ENCODE data around the gene ATP8A2. TPM values are rescaled to one million over a fixed set of nuclear protein-coding genes. Genes with fewer than 3 reads are reported as not detected.

ATP8A2 gene
- total RNA-seq, 3 donors from 2014 or later, result under 0.01 to 1.0 (median under 0.01) TPM

DNA sequence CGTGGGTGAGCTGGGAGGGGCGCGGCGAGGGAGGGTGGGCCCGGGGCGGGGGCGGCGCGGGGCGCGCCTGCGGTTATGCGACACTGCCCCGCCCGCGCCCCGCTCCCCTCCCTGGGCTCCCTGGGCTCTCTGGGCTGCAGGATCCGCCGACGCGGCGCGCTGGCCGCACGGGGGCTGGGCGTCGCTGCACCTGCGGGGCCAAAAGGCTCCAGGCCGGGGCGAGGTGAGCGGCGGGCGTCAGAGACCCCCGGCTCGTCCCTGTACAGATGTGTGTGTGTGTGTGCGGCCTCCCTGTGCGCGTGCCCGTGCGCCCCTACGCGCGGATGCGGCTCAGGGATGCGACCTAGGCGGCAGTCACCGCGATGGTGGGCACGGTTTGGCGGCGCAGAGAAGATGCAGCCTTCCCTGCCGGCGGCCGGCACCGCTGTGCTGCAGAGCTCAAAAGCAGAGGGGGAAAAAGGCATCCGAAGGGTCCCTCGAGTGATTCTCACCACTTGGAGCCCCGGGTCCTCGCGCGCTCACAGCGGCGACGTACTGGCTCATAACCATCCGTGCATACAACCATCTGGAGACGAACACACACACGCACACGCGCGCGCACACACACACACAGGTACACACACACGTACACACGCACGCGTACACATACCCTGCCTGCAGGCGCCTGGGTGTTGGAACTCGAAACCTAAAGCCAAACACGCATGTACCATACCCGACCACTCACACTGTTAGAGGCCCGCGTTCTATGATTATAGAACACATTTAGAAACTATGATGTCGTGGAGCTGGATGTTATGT is 709 bp downstream of the ATP8A2 start:
- H3K4me1 ChIP-seq, result no peaks in the 10 kb centered on the region
- no peaks in the 10 kb centered on the region for H3K36me3 ChIP-seq
- no peak for TF ChIP-seq POLR2A (IDR thresholded peaks at IDR 0.05)
- TF ChIP-seq, protein P1, sequence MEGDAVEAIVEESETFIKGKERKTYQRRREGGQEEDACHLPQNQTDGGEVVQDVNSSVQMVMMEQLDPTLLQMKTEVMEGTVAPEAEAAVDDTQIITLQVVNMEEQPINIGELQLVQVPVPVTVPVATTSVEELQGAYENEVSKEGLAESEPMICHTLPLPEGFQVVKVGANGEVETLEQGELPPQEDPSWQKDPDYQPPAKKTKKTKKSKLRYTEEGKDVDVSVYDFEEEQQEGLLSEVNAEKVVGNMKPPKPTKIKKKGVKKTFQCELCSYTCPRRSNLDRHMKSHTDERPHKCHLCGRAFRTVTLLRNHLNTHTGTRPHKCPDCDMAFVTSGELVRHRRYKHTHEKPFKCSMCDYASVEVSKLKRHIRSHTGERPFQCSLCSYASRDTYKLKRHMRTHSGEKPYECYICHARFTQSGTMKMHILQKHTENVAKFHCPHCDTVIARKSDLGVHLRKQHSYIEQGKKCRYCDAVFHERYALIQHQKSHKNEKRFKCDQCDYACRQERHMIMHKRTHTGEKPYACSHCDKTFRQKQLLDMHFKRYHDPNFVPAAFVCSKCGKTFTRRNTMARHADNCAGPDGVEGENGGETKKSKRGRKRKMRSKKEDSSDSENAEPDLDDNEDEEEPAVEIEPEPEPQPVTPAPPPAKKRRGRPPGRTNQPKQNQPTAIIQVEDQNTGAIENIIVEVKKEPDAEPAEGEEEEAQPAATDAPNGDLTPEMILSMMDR (IDR thresholded peaks at IDR 0.05), result no peak
- no peak for TF ChIP-seq POLR2AphosphoS5 (IDR thresholded peaks at IDR 0.05)
- DNase-seq (ENCODE audit: low spot score in 2 of 2), result no peak
- intact Hi-C loops (cut with DNase I; ENCODE audit: low total_unique reads), result no loop called here
- H3K4me3 ChIP-seq, result peak overlapping the region; percentile 12 to 59 (median 45)
- no peak overlapping the region for H3K27ac ChIP-seq
- H3K9me3 ChIP-seq, result no peaks in the 10 kb centered on the region
- peaks cover 0 to 48% of the 10 kb centered on the region in 2 donors for H3K27me3 ChIP-seq

DNA sequence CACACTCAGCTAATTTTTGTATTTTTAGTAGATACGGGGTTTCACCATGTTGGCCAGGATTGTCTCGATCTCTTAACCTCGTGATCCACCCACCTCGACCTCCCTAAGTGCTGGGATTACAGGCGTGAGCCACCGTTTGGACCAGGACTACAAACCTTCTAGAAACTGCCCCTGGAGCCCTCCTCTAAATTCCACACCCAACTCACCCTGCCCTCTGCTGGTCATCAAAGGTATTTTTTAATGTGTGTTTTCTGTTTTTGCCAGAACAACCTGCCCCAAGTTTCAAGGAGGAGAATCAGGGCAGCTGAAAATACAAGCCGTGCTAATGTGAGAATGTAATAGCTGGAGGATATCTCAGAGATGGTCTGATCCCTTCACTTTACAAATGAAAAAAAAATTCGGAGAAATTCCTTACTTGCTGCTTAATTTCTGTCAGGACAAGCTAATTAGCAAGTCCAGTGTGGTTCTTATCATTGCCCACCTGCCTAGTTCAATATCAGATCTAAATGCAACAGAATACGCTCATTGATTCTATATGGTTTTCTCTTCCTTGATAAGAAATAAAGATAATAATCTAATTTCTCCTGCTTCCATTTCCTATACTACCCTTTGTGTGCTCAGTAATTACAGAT is 4.1 kb downstream of the ATP8A2 start:
- Histone ChIP-seq H3K27me3 (peaks cover 0 to 33% of the 10 kb centered on the region in 2 donors), H3K4me1 (no peaks in the 10 kb centered on the region), H3K27ac (no peak overlapping the region), H3K36me3 (no peaks in the 10 kb centered on the region), H3K9me3 (no peaks in the 10 kb centered on the region), H3K4me3 (no peak overlapping the region)
- intact Hi-C loops (cut with DNase I; ENCODE audit: low total_unique reads), result no loop called here
- TF ChIP-seq POLR2A (IDR thresholded peaks at IDR 0.05), result no peak
- TF ChIP-seq, protein P1 (IDR thresholded peaks at IDR 0.05), result peak; percentile 39 to 53 (median 43)
- no peak for TF ChIP-seq POLR2AphosphoS5 (IDR thresholded peaks at IDR 0.05)
- DNase-seq (ENCODE audit: low spot score in 2 of 2), result no peak

DNA sequence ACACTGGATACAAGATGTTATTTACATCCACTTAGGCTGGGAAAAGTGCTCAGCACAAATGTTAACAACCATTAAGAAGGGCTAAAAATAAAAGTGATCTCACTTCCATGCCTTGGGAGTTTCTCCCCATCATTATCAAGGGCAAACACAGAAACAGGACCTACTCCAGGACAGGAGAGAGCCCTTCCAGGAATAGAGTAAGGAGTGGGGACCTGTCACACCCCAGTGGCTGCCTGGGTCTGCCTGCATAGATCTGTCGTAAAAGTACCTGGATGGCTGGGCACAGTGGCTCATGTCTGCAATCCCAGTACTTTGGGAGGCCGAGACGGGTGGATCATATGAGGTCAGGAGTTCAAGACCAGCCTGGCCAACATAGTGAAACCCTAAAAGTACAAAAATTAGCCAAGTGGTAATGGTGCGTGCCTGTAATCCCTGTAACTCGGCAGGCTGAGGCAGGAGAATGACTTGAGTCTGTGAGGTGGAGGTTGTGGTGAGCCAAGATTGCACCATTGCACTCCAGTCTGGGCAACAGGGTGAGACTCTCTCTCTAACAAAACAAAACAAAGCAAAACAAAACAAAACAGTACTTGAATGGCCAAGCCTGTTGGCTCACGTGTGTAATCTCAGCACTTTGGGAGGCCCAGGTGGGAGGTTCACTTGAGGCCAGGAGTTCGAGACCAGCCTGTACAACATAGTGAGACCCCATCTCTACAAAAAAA is 5.6 kb downstream of the ATP8A2 start:
- Histone ChIP-seq H3K36me3 (no peaks in the 10 kb centered on the region), H3K4me3 (no peak overlapping the region), H3K4me1 (no peaks in the 10 kb centered on the region), H3K27me3 (peaks cover 0 to 21% of the 10 kb centered on the region in 2 donors), H3K27ac (no peak overlapping the region), H3K9me3 (no peaks in the 10 kb centered on the region)
- DNase-seq (ENCODE audit: low spot score in 2 of 2), result no peak
- TF ChIP-seq POLR2AphosphoS5 (IDR thresholded peaks at IDR 0.05), result no peak
- intact Hi-C loops (cut with DNase I; ENCODE audit: low total_unique reads), result no loop called here

DNA sequence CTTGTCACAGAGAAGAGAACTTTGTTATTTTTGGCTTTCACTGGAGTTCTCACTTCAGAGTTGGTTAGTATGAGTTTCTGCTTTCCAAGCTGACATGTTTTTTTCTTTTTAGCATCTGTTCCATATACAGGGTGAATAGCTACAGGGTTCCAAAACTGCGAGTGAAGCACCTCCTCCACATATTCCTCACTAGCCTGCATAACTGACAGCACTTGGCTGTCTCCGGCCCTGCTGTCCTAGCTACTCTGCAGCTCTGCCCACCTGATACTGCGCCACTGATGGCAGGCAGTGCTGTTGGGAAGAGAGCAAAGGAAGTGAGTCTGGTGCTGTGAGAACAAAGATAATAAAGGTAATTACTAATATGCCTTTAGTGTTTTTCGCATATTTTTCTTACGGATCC is 6.8 kb downstream of the ATP8A2 start:
- peaks cover 0 to 10% of the 10 kb centered on the region in 2 donors for H3K27me3 ChIP-seq
- no peak overlapping the region for H3K4me3 ChIP-seq
- no peak for DNase-seq (ENCODE audit: low spot score in 2 of 2)
- no peaks in the 10 kb centered on the region for H3K36me3 ChIP-seq
- H3K4me1 ChIP-seq, result no peaks in the 10 kb centered on the region
- no peaks in the 10 kb centered on the region for H3K9me3 ChIP-seq
- TF ChIP-seq POLR2A (IDR thresholded peaks at IDR 0.05) (no peak), POLR2AphosphoS5 (IDR thresholded peaks at IDR 0.05) (no peak)
- TF ChIP-seq, protein P1 (IDR thresholded peaks at IDR 0.05), result no peak
- no peak overlapping the region for H3K27ac ChIP-seq
- intact Hi-C loops (cut with DNase I; ENCODE audit: low total_unique reads), result no loop called here

DNA sequence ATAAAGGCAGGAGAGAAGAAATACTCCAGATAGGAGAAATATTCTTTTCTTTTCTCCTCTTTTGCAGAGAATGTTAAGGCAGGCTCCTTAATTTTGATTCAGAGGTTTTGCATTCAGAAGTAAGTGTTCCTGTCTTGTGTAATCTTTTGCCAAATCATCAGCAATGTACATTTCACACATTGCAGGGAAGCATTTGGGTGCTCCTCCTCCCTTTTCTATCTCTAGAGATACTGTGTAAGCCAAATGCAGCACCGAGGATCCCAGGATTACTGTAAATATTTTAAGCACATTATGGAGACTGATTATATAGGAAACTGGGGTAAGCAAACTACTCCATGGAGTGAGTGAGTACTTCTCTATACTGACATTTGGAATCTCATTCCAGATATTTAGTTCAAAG is 7.2 kb downstream of the ATP8A2 start:
- Histone ChIP-seq H3K36me3 (no peaks in the 10 kb centered on the region), H3K9me3 (no peaks in the 10 kb centered on the region), H3K27ac (no peak overlapping the region), H3K4me3 (no peak overlapping the region), H3K4me1 (no peaks in the 10 kb centered on the region), H3K27me3 (peaks cover 0 to 5% of the 10 kb centered on the region in 2 donors)
- TF ChIP-seq POLR2A (IDR thresholded peaks at IDR 0.05) (no peak), POLR2AphosphoS5 (IDR thresholded peaks at IDR 0.05) (no peak)
- TF ChIP-seq, protein P1 (IDR thresholded peaks at IDR 0.05), result no peak
- intact Hi-C loops (cut with DNase I; ENCODE audit: low total_unique reads), result no loop called here
- DNase-seq (ENCODE audit: low spot score in 2 of 2), result no peak
